Adrenal gland (tissue), 12 donors: ENCODE results near the gene SVEP1. TPM values are rescaled to one million over a fixed set of nuclear protein-coding genes. Genes with fewer than 3 reads are reported as not detected.

Source experiments
- DNase-seq, 7 donors: peaks; one replicate each; pipeline ENCODE4 v3.0.0-alpha.2; 2019 to 2020
- H3K27ac ChIP-seq, 5 donors: fragments of 200-600 bp; sonication (generic) in 4 of 5; 1 replicate in 3 of 5; 2 replicates in 2 of 5; pipeline versions ENCODE4 v1.5.1 to v1.8.0; 2016 to 2020; ENCODE audit warnings: mild to moderate bottlenecking in 1 of 5
- H3K27me3 ChIP-seq: fragments of 200-600 bp; 2 replicates; pipeline ENCODE4 v1.8.0; 2021
- H3K36me3 ChIP-seq, 2 donors: fragments of 200-600 bp; replicated peaks in 1 of 2; 1 replicate in 1 of 2; 2 replicates in 1 of 2; pipeline versions ENCODE4 v1.5.1 to v1.8.0; 2018 to 2022
- H3K4me1 ChIP-seq, 2 donors: fragments of 200-600 bp; replicated peaks in 1 of 2; 1 replicate in 1 of 2; 2 replicates in 1 of 2; pipeline versions ENCODE4 v1.5.1 to v1.8.0; 2018 to 2021
- H3K4me3 ChIP-seq, 4 donors: fragments of 200-600 bp; sonication (generic) in 3 of 4; one replicate each; pipeline ENCODE4 v1.5.1; 2016 to 2018
- H3K9me3 ChIP-seq, 3 donors: fragments of 200-600 bp; sonication (generic) in 1 of 3; replicated peaks in 1 of 3; 1 replicate in 2 of 3; 2 replicates in 1 of 3; pipeline versions ENCODE4 v1.5.1 to v1.8.0; 2016 to 2021
- CTCF ChIP-seq, 6 experiments: fragments of 450-650 bp in 4 of 6; fragments of 200-600 bp in 2 of 6; sonication (generic) in 1 of 6; IDR thresholded peaks; 1 replicate in 5 of 6; 2 replicates in 1 of 6; pipeline versions ENCODE4 v1.5.1 to v1.8.0; 2016 to 2021; ENCODE audit warnings: antibody characterized with exemption in 6 of 6, mild to moderate bottlenecking in 2 of 6, moderate library complexity in 1 of 6
- POLR2A ChIP-seq, 2 donors: fragments of 450-650 bp; IDR thresholded peaks; one replicate each; pipeline ENCODE4 v1.6.1; 2017; ENCODE audit warnings: antibody characterized with exemption in 2 of 2, mild to moderate bottlenecking in 2 of 2, moderate library complexity in 1 of 2
- WGBS, 4 donors: extraction: QIAGEN DNeasy Blood & Tissue Kit in 2 of 4; methylation state at CpG; one replicate each; pipeline versions ENCODE4 v1.1.5 to v1.1.7; 2013 to 2017; 5-methylcytosine and 5-hydroxymethylcytosine counted together
- intact Hi-C, 2 donors: fragments of 100-400 bp; cut with DNase I; formaldehyde crosslinking; loops; one replicate each; pipeline versions ENCODE4 v1.14.1 to v1.15.0; 2022 to 2023
- polyA plus RNA-seq, 3 donors: library from polyadenylated mRNA; stranded (reverse); fragments of 200-250 nt in 2 of 3; fragments of 350-450 nt in 1 of 3; fragmentation: Illumina TruSeq in 1 of 3; extraction: RNeasy Lipid Tissue Mini Kit (QIAGEN cat#74804) in 1 of 3; gene quantifications; one replicate each; pipeline ENCODE4 v1.2.3, GENCODE V29; 2013 to 2014
- total RNA-seq, 9 donors: library from RNA; depleted of rRNA in 4 of 9; stranded (reverse); fragments of >200 nt in 4 of 9; fragments of 120-200 nt in 1 of 9; fragmentation: NEBNext Ultra II Directional in 1 of 9; extraction: Animal tissue kit (Norgen Biotek cat#: 25700) in 1 of 9; gene quantifications; one replicate each; pipeline versions ENCODE4 v1.1.0 to v1.2.4, GENCODE V29; 2013 to 2023
- donor health status: healthy with polysubstance abuse.
- donor health status: Bipolar disorder and iron deficiency.
- donor health status: DM: yes; HTN: yes; CAD: no.
- donor health status: DM: no; HTN: no; CAD: no.
- donor health status: DM: no; HTN: no; CAD: no.
- donor health status: DM: yes; HTN: yes; CAD: no.

The SVEP1 gene
- total and polyA plus RNA-seq, 12 donors, result 2.2 to 45.3 (median 23.0) TPM

- TF ChIP-seq POLR2A (IDR thresholded peaks at IDR 0.05) (no peak), CTCF (IDR thresholded peaks at IDR 0.05) (no peak)
- H3K4me1 ChIP-seq, result no peaks in the 10 kb centered on the region
- H3K27me3 ChIP-seq, result no peaks in the 10 kb centered on the region
- DNase-seq, result no peak
- H3K36me3 ChIP-seq, result no peaks in the 10 kb centered on the region
- intact Hi-C loops, result no loop called here
- 50 to 60% (median 57%) methylated on average over 1 of the region's 1 CpG for WGBS, 4 donors
- no peak overlapping the region for H3K27ac ChIP-seq
- H3K4me3 ChIP-seq, result no peak overlapping the region
- H3K9me3 ChIP-seq, result no peaks in the 10 kb centered on the region
Observed at GRCh38 chr9:110486218-110486617, 93.3 kb downstream of the SVEP1 start.

GRCh38 chr9:110479481-110479880, 100.1 kb downstream of the SVEP1 start:
- 58 to 64% (median 63%) methylated on average over 5 of the region's 5 CpGs for WGBS, 4 donors
- no peaks in the 10 kb centered on the region for H3K27me3 ChIP-seq
- intact Hi-C loops, result no loop called here

GRCh38 chr9:110476251-110476650, 103.3 kb downstream of the SVEP1 start:
- intact Hi-C loops, result no loop called here
- DNase-seq, result no peak
- WGBS, 4 donors, result 29 to 64% (median 44%) methylated on average over 3 of the region's 3 CpGs

More at GRCh38 chr9:110479481-110479880, 100.1 kb downstream of the SVEP1 start:
- Histone ChIP-seq H3K9me3 (no peaks in the 10 kb centered on the region), H3K27ac (no peak overlapping the region), H3K4me3 (no peak overlapping the region), H3K4me1 (no peaks in the 10 kb centered on the region), H3K36me3 (no peaks in the 10 kb centered on the region)
- TF ChIP-seq CTCF (IDR thresholded peaks at IDR 0.05) (no peak), POLR2A (IDR thresholded peaks at IDR 0.05) (no peak)
- DNase-seq, result no peak

GRCh38 chr9:110472111-110472510, 107.4 kb downstream of the SVEP1 start:
- no peak overlapping the region for H3K4me3 ChIP-seq
- no peaks in the 10 kb centered on the region for H3K9me3 ChIP-seq
- 77 to 88% (median 85%) methylated on average over 6 of the region's 6 CpGs for WGBS, 4 donors
- DNase-seq, result no peak
- TF ChIP-seq POLR2A (IDR thresholded peaks at IDR 0.05) (no peak), CTCF (IDR thresholded peaks at IDR 0.05) (no peak)
- no peak overlapping the region for H3K27ac ChIP-seq
- H3K4me1 ChIP-seq, result no peaks in the 10 kb centered on the region
- H3K27me3 ChIP-seq, result no peaks in the 10 kb centered on the region
- intact Hi-C loops, result no loop called here
- no peaks in the 10 kb centered on the region for H3K36me3 ChIP-seq

More at GRCh38 chr9:110476251-110476650, 103.3 kb downstream of the SVEP1 start:
- Histone ChIP-seq H3K36me3 (no peaks in the 10 kb centered on the region), H3K4me1 (no peaks in the 10 kb centered on the region), H3K4me3 (no peak overlapping the region), H3K27me3 (no peaks in the 10 kb centered on the region), H3K27ac (no peak overlapping the region), H3K9me3 (no peaks in the 10 kb centered on the region)
- TF ChIP-seq POLR2A (IDR thresholded peaks at IDR 0.05) (no peak), CTCF (IDR thresholded peaks at IDR 0.05) (no peak)
